Measurements from ENCODE around the gene UFSP2. TPM values are rescaled to one million over a fixed set of nuclear protein-coding genes. Genes with fewer than 3 reads are reported as not detected.

The UFSP2 gene
- total and polyA plus RNA-seq, 2 of the 4 experiments (the other 2 are of a cell fraction): 21.8 to 43.7 TPM

DNA sequence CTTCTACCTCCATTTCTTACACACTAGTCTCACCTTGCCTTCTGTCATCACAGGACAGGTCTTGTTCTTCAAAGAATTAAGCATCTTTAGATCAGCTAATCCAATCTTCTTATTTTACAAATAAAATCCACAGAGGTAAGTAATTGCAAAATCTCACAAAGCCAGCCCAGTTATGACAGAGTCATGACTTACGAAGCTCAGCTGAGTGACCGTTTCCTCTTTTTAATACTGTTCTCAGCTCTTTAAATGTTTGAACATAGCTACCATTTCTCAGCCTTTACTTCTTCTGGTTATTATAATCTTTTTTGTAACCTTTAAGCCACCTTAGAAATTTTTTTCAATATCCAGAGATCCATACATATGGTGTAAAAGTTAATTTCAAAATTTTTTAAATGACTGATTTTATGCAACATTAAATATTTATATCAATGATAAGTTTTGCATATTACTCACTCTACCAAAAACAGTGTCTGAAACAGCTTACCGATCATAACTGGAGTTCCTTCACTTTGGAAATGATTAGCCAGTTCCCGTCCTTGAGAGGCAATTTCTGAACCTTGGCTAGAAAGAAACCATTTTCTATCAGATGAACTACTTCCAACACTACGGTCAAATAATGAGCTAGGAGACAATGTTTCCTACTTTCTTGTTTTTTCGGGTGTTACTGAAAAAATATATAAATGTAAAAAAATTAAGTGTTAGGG is 20.3 kb downstream of the UFSP2 start:
- dilution Hi-C loops (cut with HindIII; ENCODE audit: low sequenced_read_pairs, unreplicated experiment): no loop called here
- no TSS peak for BruUV-seq (replicated peaks)

More for the DNA sequence above, 20.3 kb downstream of the UFSP2 start:
- no peaks in the 10 kb centered on the region for H3K4me1 ChIP-seq (ENCODE audit: control insufficient read depth, insufficient read depth, low read length)
- H2AFZ ChIP-seq (replicated peaks; ENCODE audit: low read length, poor library complexity): no peak overlapping the region
- no peak overlapping the region for H4K5ac ChIP-seq (ENCODE audit: low read depth, low read length)
- DNase-seq (no peak), ATAC-seq (ENCODE audit: low read depth) (no peak)
- TF ChIP-seq CTCF (conservative IDR thresholded peaks at IDR 0.05; ENCODE audit: low read depth, low read length) (no peak), NFE2L2 (IDR thresholded peaks at IDR 0.05; ENCODE audit: low read depth, low read length) (no peak), SMC3 (IDR thresholded peaks at IDR 0.05; ENCODE audit: low read depth, low read length) (no peak)
- no peak overlapping the region for H3K23ac ChIP-seq (ENCODE audit: low read depth, low read length)
- H3K9ac ChIP-seq (ENCODE audit: low read depth, low read length): no peak overlapping the region
- H3K36me3 ChIP-seq (ENCODE audit: control insufficient read depth, insufficient read depth, low read length): peaks cover 21% of the 10 kb centered on the region
- no peak overlapping the region for H3K4ac ChIP-seq (ENCODE audit: low read depth, low read length)
- no peak overlapping the region for H2BK20ac ChIP-seq (ENCODE audit: low read depth, low read length)
- CTCF ChIA-PET: no interaction called here
- in situ Hi-C loops (cut with MboI; ENCODE audit: low sequenced_read_pairs): no loop called here
- H4K91ac ChIP-seq (ENCODE audit: insufficient read depth, low read depth, low read length): no peak overlapping the region
- no peaks in the 10 kb centered on the region; a peak in 1 of 4 replicates for H3K79me1 ChIP-seq (ENCODE audit: low read depth in 1 of 2, low read length in 2 of 2)
- no peak overlapping the region for H3K4me2 ChIP-seq (ENCODE audit: low read depth, low read length)
- H3K27ac ChIP-seq (ENCODE audit: insufficient read depth, low read length): no peak overlapping the region
- H3K9me1 ChIP-seq (ENCODE audit: insufficient read depth, low read length): no peaks in the 10 kb centered on the region
- H3K4me3 ChIP-seq (ENCODE audit: insufficient read depth, low read depth, low read length): no peak overlapping the region
- H3K27me3 ChIP-seq (ENCODE audit: control insufficient read depth, insufficient read depth, low read length): no peaks in the 10 kb centered on the region
- no peak overlapping the region for H2AK9ac ChIP-seq (replicated peaks; ENCODE audit: low read depth, low read length, poor library complexity)
- intact Hi-C loops (cut with micrococcal nuclease): no loop called here
- 80% methylated on average over 2 of the region's 6 CpGs; no CpG with 5 or more reads in 1 of the 2 experiments for WGBS, 2 experiments (ENCODE audit: extremely low coverage in 2 of 2, insufficient read length in 1 of 2)
- no peak overlapping the region for H3K18ac ChIP-seq (ENCODE audit: low read depth, low read length)
- no peak overlapping the region for H3K56ac ChIP-seq (ENCODE audit: extremely low read depth, insufficient read depth, low read length)
- no peak overlapping the region for H3K14ac ChIP-seq (replicated peaks; ENCODE audit: low read depth, low read length)
- H3K9me3 ChIP-seq (ENCODE audit: control insufficient read depth, insufficient read depth, low read length): peaks cover 3% of the 10 kb centered on the region
- H2BK120ac ChIP-seq (ENCODE audit: low read depth, low read length): no peak overlapping the region
- H4K20me1 ChIP-seq (ENCODE audit: insufficient read depth, low read length): no peaks in the 10 kb centered on the region
- no peak overlapping the region for H2BK5ac ChIP-seq (ENCODE audit: low read depth, low read length, poor library complexity, severe bottlenecking)
- POLR2A ChIA-PET (ENCODE audit: unreplicated experiment): interaction anchor here (0.6 kb wide), 1 partner anchor 232 kb away, joined by 5 read pairs; no protein-coding TSS in a partner anchor
- no peak overlapping the region for H4K8ac ChIP-seq (ENCODE audit: low read depth in 2 of 2, low read length in 2 of 2)
- no peak overlapping the region for H2BK15ac ChIP-seq (ENCODE audit: low read depth, low read length)
- no peak overlapping the region for H2AK5ac ChIP-seq (ENCODE audit: low read depth, low read length)

Data from IMR-90 (cell line).